ENCODE data around the gene IMPA2. TPM values are rescaled to one million over a fixed set of nuclear protein-coding genes. Genes with fewer than 3 reads are reported as not detected.
"Not testable (repeated sequence)": the region's sequence is repeated elsewhere in the genome, so short reads cannot be mapped to it uniquely, and the experiment has no call there.

IMPA2 gene
- total RNA-seq, 1 donor = 41.5 TPM

- DNase-seq (ENCODE audit: low read depth) = no peak
- H3K4me3 ChIP-seq (ENCODE audit: low read depth, low read length) = no peak overlapping the region
- TF ChIP-seq, protein P1, sequence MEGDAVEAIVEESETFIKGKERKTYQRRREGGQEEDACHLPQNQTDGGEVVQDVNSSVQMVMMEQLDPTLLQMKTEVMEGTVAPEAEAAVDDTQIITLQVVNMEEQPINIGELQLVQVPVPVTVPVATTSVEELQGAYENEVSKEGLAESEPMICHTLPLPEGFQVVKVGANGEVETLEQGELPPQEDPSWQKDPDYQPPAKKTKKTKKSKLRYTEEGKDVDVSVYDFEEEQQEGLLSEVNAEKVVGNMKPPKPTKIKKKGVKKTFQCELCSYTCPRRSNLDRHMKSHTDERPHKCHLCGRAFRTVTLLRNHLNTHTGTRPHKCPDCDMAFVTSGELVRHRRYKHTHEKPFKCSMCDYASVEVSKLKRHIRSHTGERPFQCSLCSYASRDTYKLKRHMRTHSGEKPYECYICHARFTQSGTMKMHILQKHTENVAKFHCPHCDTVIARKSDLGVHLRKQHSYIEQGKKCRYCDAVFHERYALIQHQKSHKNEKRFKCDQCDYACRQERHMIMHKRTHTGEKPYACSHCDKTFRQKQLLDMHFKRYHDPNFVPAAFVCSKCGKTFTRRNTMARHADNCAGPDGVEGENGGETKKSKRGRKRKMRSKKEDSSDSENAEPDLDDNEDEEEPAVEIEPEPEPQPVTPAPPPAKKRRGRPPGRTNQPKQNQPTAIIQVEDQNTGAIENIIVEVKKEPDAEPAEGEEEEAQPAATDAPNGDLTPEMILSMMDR (IDR thresholded peaks at IDR 0.05; ENCODE audit: insufficient read depth, low read depth, low read length) = no peak
Measured at GRCh38 chr18:12062974-12063373, 81.7 kb downstream of the IMPA2 start.

DNA sequence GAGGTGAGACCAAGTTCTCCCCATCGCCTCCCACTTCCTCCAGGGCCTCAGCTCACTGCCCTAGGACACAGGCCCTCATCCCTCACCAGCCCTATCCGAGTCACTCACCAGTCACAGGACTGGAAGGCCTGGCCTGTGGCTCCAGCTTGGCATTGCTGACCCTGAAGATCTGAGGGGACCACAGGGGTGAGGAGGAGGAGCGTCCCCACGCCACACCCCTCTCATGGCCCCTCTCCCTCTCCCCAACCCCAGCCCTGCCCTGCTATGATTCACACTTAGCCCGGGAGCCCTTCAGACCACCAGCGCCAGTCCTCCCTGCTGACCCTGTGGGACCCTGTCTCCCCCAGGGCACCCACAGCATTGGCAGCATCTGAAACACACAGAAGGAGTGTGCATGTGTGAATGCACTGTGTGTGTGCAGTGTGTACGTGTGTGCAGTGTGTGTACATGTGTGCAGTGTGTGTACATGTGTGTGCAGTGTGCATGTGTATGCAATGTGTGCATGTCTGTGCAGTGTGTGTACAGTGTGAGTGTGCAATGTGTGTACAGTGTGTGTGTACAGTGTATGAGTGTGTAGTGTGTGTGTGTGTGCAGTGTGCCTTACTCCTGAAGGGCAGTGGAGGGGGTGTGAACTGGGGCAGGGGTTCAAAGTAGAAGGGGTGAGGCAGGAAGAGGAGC lies 82.9 kb downstream of the IMPA2 start:
- H3K4me3 ChIP-seq (ENCODE audit: low read depth, low read length) = no peak overlapping the region
- no peak for DNase-seq (ENCODE audit: low read depth)
- TF ChIP-seq, protein P1 (IDR thresholded peaks at IDR 0.05; ENCODE audit: insufficient read depth, low read depth, low read length) = no peak

GRCh38 chr18:12065397-12065796 lies 84.1 kb downstream of the IMPA2 start:
- TF ChIP-seq, protein P1 (IDR thresholded peaks at IDR 0.05; ENCODE audit: insufficient read depth, low read depth, low read length) = no peak
- no peak overlapping the region for H3K4me3 ChIP-seq (ENCODE audit: low read depth, low read length)

DNA sequence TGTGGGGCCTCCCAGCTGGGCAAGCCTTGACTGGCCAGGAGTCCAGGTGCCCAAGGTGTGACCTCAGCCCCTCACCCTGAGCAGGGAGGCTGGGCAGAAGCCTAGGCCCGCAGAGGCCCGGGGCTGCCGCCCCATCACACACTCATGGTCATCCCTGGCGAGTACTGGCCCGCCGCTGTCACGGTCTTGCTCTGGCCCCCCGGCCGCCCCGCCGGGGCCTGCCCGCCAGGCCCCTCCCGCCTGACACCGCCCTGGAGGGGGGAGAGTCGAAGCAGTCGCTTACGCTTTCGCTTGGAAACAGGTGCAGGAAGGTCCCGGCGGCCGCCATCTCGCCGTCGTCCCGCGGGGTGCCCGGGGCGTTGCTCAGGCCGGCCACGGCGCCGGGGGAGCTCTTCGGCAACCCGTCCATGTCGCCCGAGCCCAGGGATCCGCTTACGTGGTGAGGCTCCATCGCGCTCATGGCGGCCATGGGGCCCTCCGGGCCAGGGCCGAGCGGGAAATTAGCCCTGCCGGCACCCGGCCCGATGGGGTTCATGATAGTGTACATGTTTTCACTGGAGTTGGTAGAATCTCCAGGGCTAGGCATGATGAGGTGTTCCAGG lies 85.7 kb downstream of the IMPA2 start:
- TF ChIP-seq, protein P1 (IDR thresholded peaks at IDR 0.05; ENCODE audit: insufficient read depth, low read depth, low read length) = no peak
- DNase-seq (ENCODE audit: low read depth) = no peak
- H3K4me3 ChIP-seq (ENCODE audit: low read depth, low read length) = no peak overlapping the region

More at GRCh38 chr18:12065397-12065796, 84.1 kb downstream of the IMPA2 start:
- no peak for DNase-seq (ENCODE audit: low read depth)

GRCh38 chr18:12067671-12068070 lies 86.4 kb downstream of the IMPA2 start:
- no peak for DNase-seq (ENCODE audit: low read depth)
- TF ChIP-seq, protein P1 (IDR thresholded peaks at IDR 0.05; ENCODE audit: insufficient read depth, low read depth, low read length) = no peak
- H3K4me3 ChIP-seq (ENCODE audit: low read depth, low read length) = no peak overlapping the region

DNA sequence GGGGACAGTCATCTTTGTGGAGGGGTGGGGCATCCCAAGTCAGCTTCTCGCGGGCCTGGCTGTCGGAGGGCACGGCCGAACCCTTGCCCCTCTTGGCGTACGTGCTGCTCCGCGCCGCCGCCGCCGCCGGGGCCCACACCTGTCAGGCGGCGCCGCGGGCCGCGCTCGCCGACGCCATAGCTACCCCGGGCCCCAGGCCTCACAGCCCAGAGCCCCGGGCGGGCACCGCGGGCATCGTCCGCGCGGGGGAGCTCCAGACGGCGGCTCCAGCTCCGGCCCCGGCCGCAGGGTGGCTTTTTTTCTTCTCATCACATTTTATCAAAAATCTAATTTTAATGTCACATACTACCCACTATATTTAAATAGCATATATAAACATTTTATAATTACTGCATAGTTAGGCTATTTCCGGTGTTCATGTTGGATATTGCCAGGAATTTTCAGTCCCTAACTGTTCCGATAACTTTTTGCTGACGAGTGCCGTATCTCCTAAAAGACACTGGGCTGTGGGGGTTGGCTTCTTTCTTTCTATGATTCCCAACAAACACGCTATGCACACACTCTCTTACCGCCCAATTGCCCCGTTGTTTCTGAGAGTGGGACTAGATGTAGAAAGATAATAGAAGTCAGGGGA lies 87.1 kb downstream of the IMPA2 start:
- H3K4me3 ChIP-seq (ENCODE audit: low read depth, low read length) = peak overlapping the region; percentile 3
- TF ChIP-seq, protein P1 (IDR thresholded peaks at IDR 0.05; ENCODE audit: insufficient read depth, low read depth, low read length) = peak; percentile 37
- not testable (repeated sequence) for DNase-seq (ENCODE audit: low read depth)
